ENCODE measurements around the gene SHROOM3.

The SHROOM3 gene

DNA sequence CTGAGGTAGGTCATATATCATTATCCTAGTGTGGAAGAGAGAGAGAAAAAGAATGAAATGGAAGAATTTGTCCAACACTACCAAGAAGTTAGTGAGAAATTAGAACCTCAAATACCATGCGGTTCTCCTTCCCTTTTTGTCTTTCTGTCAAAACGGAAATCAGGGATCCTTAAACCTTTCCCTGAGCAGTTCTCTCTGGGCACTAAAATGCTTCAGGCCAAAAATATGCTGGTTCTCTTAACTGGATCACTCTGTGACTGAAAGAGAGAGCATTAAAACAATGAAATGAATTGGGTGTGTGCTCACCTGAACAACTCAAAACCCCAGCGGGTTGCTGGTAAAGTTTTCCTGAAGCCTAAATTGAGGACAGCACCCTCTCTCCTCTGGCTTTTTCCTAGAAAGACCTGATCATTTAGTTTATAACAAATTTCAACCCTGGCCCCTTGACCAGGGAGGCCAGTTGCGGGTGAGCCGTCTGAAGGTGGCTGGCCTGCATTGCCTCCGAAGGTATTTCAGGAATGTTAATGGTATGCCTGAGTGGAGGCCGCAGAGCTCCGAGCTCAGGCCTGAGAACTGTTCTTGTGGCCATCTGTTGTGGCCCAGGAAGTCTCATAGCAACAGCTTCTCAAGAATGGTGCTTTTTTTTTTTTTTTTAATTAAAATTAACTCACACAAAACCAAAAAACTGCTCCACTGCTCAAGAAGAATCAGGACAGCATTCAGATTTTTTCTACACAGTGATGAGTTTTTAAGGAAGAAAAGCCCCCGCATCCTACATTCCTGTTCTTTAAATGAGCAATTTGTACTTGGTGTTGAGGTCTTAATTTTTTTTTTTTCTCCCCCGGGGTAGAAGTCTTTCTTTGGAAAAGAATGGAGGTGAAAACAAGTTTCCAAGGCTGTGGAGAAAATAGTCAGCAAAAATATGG lies 155.1 kb downstream of the SHROOM3 start:
- ChIA-PET POLR2A (no interaction called here), CTCF (interaction anchor here (0.6 kb wide), 1 partner anchor 19 kb away, joined by 3 read pairs; no protein-coding TSS in a partner anchor)
- TF ChIP-seq SUZ12 (IDR thresholded peaks at IDR 0.05) (no peak), SP1 (IDR thresholded peaks at IDR 0.05) (no peak), ELF4 (IDR thresholded peaks at IDR 0.05) (no peak), TARDBP (IDR thresholded peaks at IDR 0.05) (no peak), CTBP1 (IDR thresholded peaks at IDR 0.05; ENCODE audit: borderline replicate concordance) (no peak), NFRKB (IDR thresholded peaks at IDR 0.05) (no peak), FOXM1 (IDR thresholded peaks at IDR 0.05; ENCODE audit: borderline replicate concordance) (no peak), FOXA1 (IDR thresholded peaks at IDR 0.05) (no peak), LEF1 (IDR thresholded peaks at IDR 0.05; ENCODE audit: borderline replicate concordance) (no peak), ARNT (IDR thresholded peaks at IDR 0.05) (no peak), BHLHE40 (IDR thresholded peaks at IDR 0.05; ENCODE audit: borderline replicate concordance) (no peak), ZNF384 (IDR thresholded peaks at IDR 0.05) (no peak), HDGF (IDR thresholded peaks at IDR 0.05; ENCODE audit: borderline replicate concordance) (no peak)
- TF ChIP-seq, protein P1, sequence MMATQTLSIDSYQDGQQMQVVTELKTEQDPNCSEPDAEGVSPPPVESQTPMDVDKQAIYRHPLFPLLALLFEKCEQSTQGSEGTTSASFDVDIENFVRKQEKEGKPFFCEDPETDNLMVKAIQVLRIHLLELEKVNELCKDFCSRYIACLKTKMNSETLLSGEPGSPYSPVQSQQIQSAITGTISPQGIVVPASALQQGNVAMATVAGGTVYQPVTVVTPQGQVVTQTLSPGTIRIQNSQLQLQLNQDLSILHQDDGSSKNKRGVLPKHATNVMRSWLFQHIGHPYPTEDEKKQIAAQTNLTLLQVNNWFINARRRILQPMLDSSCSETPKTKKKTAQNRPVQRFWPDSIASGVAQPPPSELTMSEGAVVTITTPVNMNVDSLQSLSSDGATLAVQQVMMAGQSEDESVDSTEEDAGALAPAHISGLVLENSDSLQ (IDR thresholded peaks at IDR 0.05), result no peak
- DNase-seq (ENCODE audit: extremely low spot score), result no peak

DNA sequence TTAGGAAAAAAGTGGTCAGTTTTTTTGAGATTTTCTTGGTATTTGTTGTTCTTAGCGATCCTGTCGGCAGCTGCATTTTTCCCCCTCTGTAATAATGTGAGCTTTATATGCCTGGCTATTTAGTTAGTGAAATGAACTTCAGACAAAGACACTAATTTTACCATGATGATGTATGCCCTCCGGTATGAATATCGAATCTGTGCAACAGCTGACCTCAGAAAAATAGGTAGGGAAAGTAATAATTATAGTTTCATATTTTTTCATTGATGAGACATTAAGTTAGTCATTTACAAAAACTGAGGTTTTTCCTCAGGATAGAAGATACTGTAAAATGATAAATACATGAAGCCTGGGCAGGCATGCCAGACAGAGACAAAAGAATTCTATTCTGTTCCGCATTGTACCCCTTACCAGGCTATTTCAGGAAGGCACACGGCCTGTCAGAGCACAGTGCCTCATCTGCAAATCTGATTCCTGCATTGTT lies 155.8 kb downstream of the SHROOM3 start:
- DNase-seq (ENCODE audit: extremely low spot score), result no peak
- CTCF ChIA-PET, result no interaction called here
- POLR2A ChIA-PET, result no interaction called here
- TF ChIP-seq ZNF384 (IDR thresholded peaks at IDR 0.05) (no peak), FOXK2 (IDR thresholded peaks at IDR 0.05) (no peak), L3MBTL2 (conservative IDR thresholded peaks at IDR 0.05) (no peak), TARDBP (IDR thresholded peaks at IDR 0.05) (no peak), BHLHE40 (IDR thresholded peaks at IDR 0.05; ENCODE audit: borderline replicate concordance) (no peak), CTBP1 (IDR thresholded peaks at IDR 0.05; ENCODE audit: borderline replicate concordance) (no peak), LEF1 (IDR thresholded peaks at IDR 0.05; ENCODE audit: borderline replicate concordance) (no peak), NFRKB (IDR thresholded peaks at IDR 0.05) (no peak), HDGF (IDR thresholded peaks at IDR 0.05; ENCODE audit: borderline replicate concordance) (no peak), SUZ12 (IDR thresholded peaks at IDR 0.05) (no peak), ELF4 (IDR thresholded peaks at IDR 0.05) (no peak), ARNT (IDR thresholded peaks at IDR 0.05) (no peak), FOXM1 (IDR thresholded peaks at IDR 0.05; ENCODE audit: borderline replicate concordance) (no peak), FOXA1 (IDR thresholded peaks at IDR 0.05) (no peak), SP1 (IDR thresholded peaks at IDR 0.05) (no peak)
- TF ChIP-seq, protein P1 (IDR thresholded peaks at IDR 0.05), result no peak

DNA sequence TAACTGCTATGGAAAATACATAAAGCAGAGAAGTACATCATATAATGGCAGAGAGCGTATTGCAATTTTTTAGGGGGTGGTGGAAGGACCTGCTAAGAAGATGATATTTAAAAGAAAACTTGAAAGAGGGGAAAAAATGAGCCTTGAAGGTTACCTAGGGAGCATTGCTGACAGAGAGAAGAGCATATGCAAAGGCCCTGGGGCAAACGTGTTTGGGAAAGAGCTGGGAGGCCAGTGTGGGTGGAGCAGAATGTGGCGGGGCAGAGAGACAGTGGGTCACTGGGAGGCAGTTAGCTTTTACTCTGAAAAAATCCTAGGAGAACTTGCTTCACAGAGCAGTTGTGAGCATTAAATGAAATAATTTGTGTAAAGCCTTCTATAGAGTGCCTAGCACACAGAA lies 157.0 kb downstream of the SHROOM3 start:
- TF ChIP-seq ELF4 (IDR thresholded peaks at IDR 0.05) (no peak), BHLHE40 (IDR thresholded peaks at IDR 0.05; ENCODE audit: borderline replicate concordance) (no peak), TARDBP (IDR thresholded peaks at IDR 0.05) (no peak), HDGF (IDR thresholded peaks at IDR 0.05; ENCODE audit: borderline replicate concordance) (no peak), CTBP1 (IDR thresholded peaks at IDR 0.05; ENCODE audit: borderline replicate concordance) (no peak), FOXA1 (IDR thresholded peaks at IDR 0.05) (no peak), ARNT (IDR thresholded peaks at IDR 0.05) (no peak), L3MBTL2 (conservative IDR thresholded peaks at IDR 0.05) (no peak), NFRKB (IDR thresholded peaks at IDR 0.05) (no peak), LEF1 (IDR thresholded peaks at IDR 0.05; ENCODE audit: borderline replicate concordance) (no peak), ZNF384 (IDR thresholded peaks at IDR 0.05) (no peak), SUZ12 (IDR thresholded peaks at IDR 0.05) (no peak), FOXK2 (IDR thresholded peaks at IDR 0.05) (no peak), SP1 (IDR thresholded peaks at IDR 0.05) (no peak), FOXM1 (IDR thresholded peaks at IDR 0.05; ENCODE audit: borderline replicate concordance) (no peak)
- TF ChIP-seq, protein P1 (IDR thresholded peaks at IDR 0.05), result no peak
- CTCF ChIA-PET, result no interaction called here
- no peak for DNase-seq (ENCODE audit: extremely low spot score)
- POLR2A ChIA-PET, result no interaction called here

DNA sequence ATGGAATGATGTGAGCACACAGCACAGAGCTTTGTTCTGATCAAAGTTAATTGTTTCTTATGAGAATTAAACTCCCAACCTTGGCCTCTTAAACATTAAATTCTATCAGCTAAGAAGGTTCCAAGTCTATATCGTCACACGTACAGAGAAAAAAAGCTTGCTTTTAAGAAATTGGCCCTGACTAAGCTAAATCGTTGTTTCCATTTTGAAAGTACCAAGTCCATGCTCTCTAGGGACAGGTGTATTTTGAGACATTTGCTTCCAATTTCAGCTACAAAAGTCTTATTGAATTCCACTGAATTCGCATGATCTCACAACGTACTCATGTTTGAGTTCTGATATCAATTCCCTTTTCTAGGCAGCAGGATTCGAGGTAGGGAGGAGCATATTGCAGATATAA lies 157.4 kb downstream of the SHROOM3 start:
- TF ChIP-seq HDGF (IDR thresholded peaks at IDR 0.05; ENCODE audit: borderline replicate concordance) (no peak), NFRKB (IDR thresholded peaks at IDR 0.05) (no peak), LEF1 (IDR thresholded peaks at IDR 0.05; ENCODE audit: borderline replicate concordance) (no peak), FOXM1 (IDR thresholded peaks at IDR 0.05; ENCODE audit: borderline replicate concordance) (no peak), FOXK2 (IDR thresholded peaks at IDR 0.05) (no peak), ZNF384 (IDR thresholded peaks at IDR 0.05) (no peak), L3MBTL2 (conservative IDR thresholded peaks at IDR 0.05) (no peak), BHLHE40 (IDR thresholded peaks at IDR 0.05; ENCODE audit: borderline replicate concordance) (no peak), FOXA1 (IDR thresholded peaks at IDR 0.05) (no peak), SUZ12 (IDR thresholded peaks at IDR 0.05) (no peak), ARNT (IDR thresholded peaks at IDR 0.05) (no peak), TARDBP (IDR thresholded peaks at IDR 0.05) (no peak), CTBP1 (IDR thresholded peaks at IDR 0.05; ENCODE audit: borderline replicate concordance) (no peak), SP1 (IDR thresholded peaks at IDR 0.05) (no peak), ELF4 (IDR thresholded peaks at IDR 0.05) (no peak)
- TF ChIP-seq, protein P1 (IDR thresholded peaks at IDR 0.05), result no peak
- POLR2A ChIA-PET, result interaction anchor here (0.6 kb wide), 1 partner anchor 8 kb away, joined by 3 read pairs; no protein-coding TSS in a partner anchor
- CTCF ChIA-PET, result no interaction called here
- no peak for DNase-seq (ENCODE audit: extremely low spot score)
